ENCODE data around the gene ATG10. TPM values are rescaled to one million over a fixed set of nuclear protein-coding genes. Genes with fewer than 3 reads are reported as not detected.

Gene ATG10
- total RNA-seq, result 9.6 and 10.6 TPM in 2 replicates

GRCh38 chr5:81971712-81972491 is at the start of gene ATG10:
ATG10 (plus strand) TSS chr5:81972023; CDS start chr5:81987571, 15,548 bp downstream.

DNA sequence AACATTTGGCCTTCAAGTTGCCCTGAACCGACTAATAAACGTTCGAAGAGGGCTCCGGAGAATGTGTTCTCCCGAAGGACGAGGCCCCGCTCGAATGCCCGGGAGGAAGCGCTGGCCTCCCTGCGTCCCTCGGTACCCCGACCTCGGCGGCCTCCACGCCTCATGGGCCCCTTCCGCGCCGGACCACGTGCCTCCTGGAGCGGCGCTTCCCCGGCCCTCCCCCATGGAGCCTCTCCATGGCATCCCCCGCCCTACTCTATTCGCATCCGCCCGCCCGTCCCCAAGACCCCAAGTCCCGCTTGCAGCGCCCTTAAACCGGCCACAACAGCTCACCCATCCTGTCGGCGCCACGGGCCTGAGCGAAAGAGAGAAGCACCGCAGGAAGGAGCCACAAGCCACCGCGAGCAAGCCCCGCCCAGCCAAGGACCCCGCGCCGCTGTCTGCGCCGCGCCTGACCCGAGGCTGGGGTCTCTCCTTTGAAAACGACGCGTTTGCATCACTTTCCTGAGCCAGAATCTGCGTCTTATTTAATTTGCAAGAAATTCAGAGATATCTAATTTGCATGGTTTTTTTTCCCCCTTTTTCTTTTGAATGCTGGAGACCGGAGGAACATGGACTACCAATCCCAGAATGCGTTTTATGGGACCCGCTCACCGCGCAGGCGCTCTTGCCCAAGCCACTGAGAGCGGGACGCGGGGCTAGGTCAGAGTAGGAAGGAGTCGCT is 306.3 kb downstream of the ATG10 start, which contains the start of gene RPS23:
Gene RPS23, minus strand, starts transcription at position 368 of the 724 bp plus-strand sequence. Its CDS starts 31 bp downstream, at position 337.

Other genes with a start within 250 kb of the ATG10 start
- gene SSBP2, start 220.9 kb upstream of the ATG10 start, total RNA-seq, result 6.8 and 13.3 TPM in 2 replicates